Smooth muscle cell (in vitro differentiated cells): Measurements from ENCODE around the gene CDK17. TPM values are rescaled to one million over a fixed set of nuclear protein-coding genes. Genes with fewer than 3 reads are reported as not detected.

ENCODE experiments used
- DNase-seq: peaks from one replicate; lab custom pipeline; 2025; ENCODE audit not compliant: unreplicated experiment; lab: John Stamatoyannopoulos, UW
- H2AFZ ChIP-seq: fragments of 200-600 bp; sonication (generic); 2 replicates; pipeline ENCODE4 v1.6.0; 2016; ENCODE audit warnings: antibody characterized with exemption, low read depth, mild to moderate bottlenecking
- H3F3A ChIP-seq: fragments of 200-600 bp; sonication (generic); 2 replicates; pipeline ENCODE4 v1.6.0; 2017; ENCODE audit warnings: antibody characterized with exemption, low read depth
- H3K27ac ChIP-seq: fragments of 200-600 bp; sonication (generic); 2 replicates; pipeline ENCODE4 v1.5.1; 2016; ENCODE audit warnings: low read depth, mild to moderate bottlenecking
- H3K27me3 ChIP-seq: fragments of 200-600 bp; sonication (generic); 2 replicates; pipeline ENCODE4 v1.6.1; 2016; ENCODE audit warnings: low read depth, mild to moderate bottlenecking
- H3K36me3 ChIP-seq: fragments of 200-600 bp; sonication (generic); 2 replicates; pipeline ENCODE4 v1.5.1; 2016; ENCODE audit warnings: low read depth
- H3K4me1 ChIP-seq: fragments of 200-600 bp; sonication (generic); 2 replicates; pipeline ENCODE4 v1.5.1; 2016; ENCODE audit warnings: low read depth
- H3K4me2 ChIP-seq: fragments of 200-600 bp; sonication (generic); 2 replicates; pipeline ENCODE4 v1.6.0; 2016; ENCODE audit warnings: mild to moderate bottlenecking
- H3K4me3 ChIP-seq: fragments of 200-600 bp; sonication (generic); 2 replicates; pipeline ENCODE4 v1.5.1; 2016; ENCODE audit warnings: mild to moderate bottlenecking
- H3K79me2 ChIP-seq: fragments of 200-600 bp; sonication (generic); 2 replicates; pipeline ENCODE4 v1.6.0; 2016; ENCODE audit warnings: low read depth, mild to moderate bottlenecking
- H3K9ac ChIP-seq: fragments of 200-600 bp; sonication (generic); 2 replicates; pipeline ENCODE4 v1.6.0; 2016; ENCODE audit warnings: low read depth
- H3K9me3 ChIP-seq: fragments of 200-600 bp; sonication (generic); replicated peaks from 2 replicates; pipeline ENCODE4 v1.5.1; 2016; ENCODE audit warnings: low read depth
- H4K20me1 ChIP-seq: fragments of 200-600 bp; sonication (generic); 2 replicates; pipeline ENCODE4 v1.6.0; 2016; ENCODE audit warnings: low read depth
- CTCF ChIP-seq: fragments of 200-600 bp; sonication (generic); IDR thresholded peaks from 2 replicates; pipeline ENCODE4 v1.5.1; 2017; ENCODE audit warnings: borderline replicate concordance, mild to moderate bottlenecking, antibody characterized with exemption; ENCODE audit not compliant: insufficient read depth, poor library complexity, severe bottlenecking
- WGBS: methylation state at CpG from one replicate; pipeline ENCODE4 v1.1.7; 2016; ENCODE audit warnings: low lambda C conversion rate; 5-methylcytosine and 5-hydroxymethylcytosine counted together
- polyA plus RNA-seq: library from polyadenylated mRNA; unstranded; fragments of >200 nt; fragmentation: Nextera tagmentation; extraction: Ambion mirVana; gene quantifications from 2 replicates; pipeline ENCODE4 v1.2.1, GENCODE V29; 2016
- total RNA-seq: library from RNA; depleted of rRNA; stranded (reverse); fragments of >200 nt; gene quantifications from 2 replicates; pipeline ENCODE4 v1.2.3, GENCODE V29; 2014

The CDK17 gene
- total and polyA plus RNA-seq, 2 experiments from 2014 or later = 16.0 to 49.8 TPM

GRCh38 chr12:96250119-96250685, 150.0 kb downstream of the CDK17 start:
- no peaks in the 10 kb centered on the region for H3K27me3 ChIP-seq
- no peak overlapping the region for H3K27ac ChIP-seq
- peaks cover 6% of the 10 kb centered on the region for H3K36me3 ChIP-seq
- no peak for DNase-seq
- no peak overlapping the region for H2AFZ ChIP-seq
- H3K9ac ChIP-seq = no peak overlapping the region
- no peaks in the 10 kb centered on the region for H3K4me1 ChIP-seq
- no peaks in the 10 kb centered on the region for H3F3A ChIP-seq
- H4K20me1 ChIP-seq = peaks cover 99% of the 10 kb centered on the region
- TF ChIP-seq CTCF = no peak
- H3K9me3 ChIP-seq = no peaks in the 10 kb centered on the region
- 94% methylated on average over 7 of the region's 7 CpGs for WGBS
- no peak overlapping the region for H3K4me3 ChIP-seq
- H3K4me2 ChIP-seq = no peak overlapping the region
- H3K79me2 ChIP-seq = peaks cover 35% of the 10 kb centered on the region

GRCh38 chr12:96249196-96250118, 150.8 kb downstream of the CDK17 start:
- Histone ChIP-seq H3F3A (no peaks in the 10 kb centered on the region), H3K36me3 (peaks cover 6% of the 10 kb centered on the region), H2AFZ (no peak overlapping the region), H3K27me3 (no peaks in the 10 kb centered on the region), H3K4me1 (no peaks in the 10 kb centered on the region), H3K9me3 (no peaks in the 10 kb centered on the region), H4K20me1 (peaks cover 99% of the 10 kb centered on the region), H3K27ac (no peak overlapping the region), H3K9ac (no peak overlapping the region), H3K4me3 (no peak overlapping the region), H3K4me2 (no peak overlapping the region), H3K79me2 (peaks cover 35% of the 10 kb centered on the region)
- DNase-seq = no peak
- TF ChIP-seq CTCF = no peak
- 90% methylated on average over 16 of the region's 16 CpGs for WGBS

GRCh38 chr12:96248136-96248931, 151.9 kb downstream of the CDK17 start:
- Histone ChIP-seq H3K79me2 (peaks cover 35% of the 10 kb centered on the region), H3K9ac (no peak overlapping the region), H3K4me3 (no peak overlapping the region), H3F3A (no peaks in the 10 kb centered on the region), H3K27ac (no peak overlapping the region), H3K36me3 (peaks cover 6% of the 10 kb centered on the region), H3K4me1 (no peaks in the 10 kb centered on the region), H2AFZ (no peak overlapping the region), H4K20me1 (peaks cover 99% of the 10 kb centered on the region), H3K27me3 (no peaks in the 10 kb centered on the region), H3K4me2 (no peak overlapping the region), H3K9me3 (no peaks in the 10 kb centered on the region)
- 95% methylated on average over 17 of the region's 17 CpGs for WGBS
- no peak for TF ChIP-seq CTCF
- DNase-seq = no peak
